ENCODE measurements around the gene DNAJC28. TPM values are rescaled to one million over a fixed set of nuclear protein-coding genes. Genes with fewer than 3 reads are reported as not detected.

Gene DNAJC28
- total RNA-seq, 2 donors from 2014 or later: 3.9 to 5.8 TPM

DNA sequence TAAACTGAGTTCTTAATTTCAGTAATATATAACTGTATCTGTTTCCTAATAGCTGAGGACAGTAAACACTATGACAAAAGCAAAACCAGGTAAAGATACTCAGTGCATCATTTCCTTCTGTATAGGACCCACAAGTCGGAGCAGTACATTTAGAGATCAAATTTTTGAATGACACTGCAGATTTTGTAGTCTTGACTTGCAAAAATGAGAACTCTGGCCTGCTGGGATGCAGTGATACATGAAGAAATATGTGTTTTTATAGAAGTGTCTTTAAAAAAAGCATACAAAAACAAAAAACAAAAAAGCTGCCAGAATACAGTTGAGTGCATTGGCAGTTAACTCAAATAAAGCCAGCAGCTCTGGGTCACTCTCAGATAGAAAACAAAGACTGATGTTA is 31.4 kb upstream of the DNAJC28 start:
- WGBS, 2 experiments (ENCODE audit: insufficient coverage in 1 of 2, insufficient read length in 1 of 2): 96% methylated on average over 1 of the region's 1 CpG; no CpG with 5 or more reads in 1 of the 2 experiments
- Mint-ChIP-seq H3K36me3 (ENCODE audit: low read depth) (peaks cover 65% of the 10 kb centered on the region), H3K9me3 (no peaks in the 10 kb centered on the region), H3K4me1 (no peaks in the 10 kb centered on the region), H3K27me3 (ENCODE audit: insufficient read depth) (no peaks in the 10 kb centered on the region), H3K4me3 (no peak overlapping the region), H3K27ac (no peak overlapping the region)
- H3K36me3 ChIP-seq (ENCODE audit: control insufficient read depth, insufficient read depth, low read length): peaks cover 92% of the 10 kb centered on the region
- no peak overlapping the region for H3K4me3 ChIP-seq (ENCODE audit: low read length)
- no peaks in the 10 kb centered on the region for H3K27me3 ChIP-seq (ENCODE audit: control insufficient read depth, insufficient read depth, low read length, poor library complexity, severe bottlenecking)
- DNase-seq: no peak
- H3K4me1 ChIP-seq (ENCODE audit: control insufficient read depth, insufficient read depth, low read length): no peaks in the 10 kb centered on the region
- TF ChIP-seq CTCF (conservative IDR thresholded peaks at IDR 0.05): no peak
- H3K27ac ChIP-seq (ENCODE audit: low read depth, low read length): no peak overlapping the region
- no peaks in the 10 kb centered on the region for H3K9me3 ChIP-seq (ENCODE audit: control insufficient read depth, low read length)
- H3K9ac ChIP-seq (ENCODE audit: extremely low read depth, low read length, poor library complexity, severe bottlenecking): no peak overlapping the region

GRCh38 chr21:33522297-33522952 is 30.9 kb upstream of the DNAJC28 start:
- Histone ChIP-seq H3K36me3 (ENCODE audit: control insufficient read depth, insufficient read depth, low read length) (peaks cover 92% of the 10 kb centered on the region), H3K27ac (ENCODE audit: low read depth, low read length) (no peak overlapping the region), H3K4me1 (ENCODE audit: control insufficient read depth, insufficient read depth, low read length) (no peaks in the 10 kb centered on the region), H3K9ac (ENCODE audit: extremely low read depth, low read length, poor library complexity, severe bottlenecking) (no peak overlapping the region), H3K27me3 (ENCODE audit: control insufficient read depth, insufficient read depth, low read length, poor library complexity, severe bottlenecking) (no peaks in the 10 kb centered on the region), H3K4me3 (ENCODE audit: low read length) (no peak overlapping the region), H3K9me3 (ENCODE audit: control insufficient read depth, low read length) (no peaks in the 10 kb centered on the region)
- DNase-seq: no peak
- Mint-ChIP-seq H3K27ac (no peak overlapping the region), H3K4me1 (no peaks in the 10 kb centered on the region), H3K27me3 (ENCODE audit: insufficient read depth) (no peaks in the 10 kb centered on the region), H3K9me3 (no peaks in the 10 kb centered on the region), H3K4me3 (no peak overlapping the region), H3K36me3 (ENCODE audit: low read depth) (peaks cover 63% of the 10 kb centered on the region)
- no peak for TF ChIP-seq CTCF (conservative IDR thresholded peaks at IDR 0.05)
- WGBS, 2 experiments (ENCODE audit: insufficient coverage in 1 of 2, insufficient read length in 1 of 2): 91 to 100% methylated on average over 1 to 3 of the region's 5 CpGs

DNA sequence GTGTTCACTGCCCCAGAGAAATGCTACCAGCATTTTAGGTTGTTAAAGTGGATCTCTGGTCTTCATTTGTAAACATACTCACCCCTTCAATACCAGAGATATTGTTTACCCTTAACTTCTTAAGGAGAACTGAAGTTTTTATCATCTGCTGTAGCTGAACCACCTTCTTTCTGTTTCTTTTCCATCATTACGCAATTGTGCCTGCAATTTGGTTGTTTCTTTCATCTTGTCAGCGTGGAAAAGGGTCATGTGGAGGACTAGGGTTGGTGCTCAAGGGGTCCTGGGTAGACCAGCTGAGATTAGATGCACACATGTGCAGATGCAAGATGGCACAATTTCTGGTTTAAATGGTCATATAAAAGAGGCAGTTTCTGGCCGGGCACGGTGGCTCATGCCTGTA is 27.4 kb upstream of the DNAJC28 start:
- H3K27me3 ChIP-seq (ENCODE audit: control insufficient read depth, insufficient read depth, low read length, poor library complexity, severe bottlenecking): no peaks in the 10 kb centered on the region
- H3K9me3 ChIP-seq (ENCODE audit: control insufficient read depth, low read length): no peaks in the 10 kb centered on the region
- Mint-ChIP-seq H3K36me3 (ENCODE audit: low read depth) (peaks cover 66% of the 10 kb centered on the region), H3K4me3 (no peak overlapping the region), H3K27me3 (ENCODE audit: insufficient read depth) (no peaks in the 10 kb centered on the region), H3K9me3 (no peaks in the 10 kb centered on the region), H3K27ac (no peak overlapping the region), H3K4me1 (no peaks in the 10 kb centered on the region)
- H3K36me3 ChIP-seq (ENCODE audit: control insufficient read depth, insufficient read depth, low read length): peaks cover 91% of the 10 kb centered on the region
- 83 to 98% methylated on average over 3 to 4 of the region's 4 CpGs for WGBS, 2 experiments (ENCODE audit: insufficient coverage in 1 of 2, insufficient read length in 1 of 2)
- no peak overlapping the region for H3K27ac ChIP-seq (ENCODE audit: low read depth, low read length)
- no peak overlapping the region for H3K4me3 ChIP-seq (ENCODE audit: low read length)
- TF ChIP-seq CTCF (conservative IDR thresholded peaks at IDR 0.05): no peak
- H3K9ac ChIP-seq (ENCODE audit: extremely low read depth, low read length, poor library complexity, severe bottlenecking): no peak overlapping the region
- H3K4me1 ChIP-seq (ENCODE audit: control insufficient read depth, insufficient read depth, low read length): no peaks in the 10 kb centered on the region
- no peak for DNase-seq

Measured in endodermal cell (in vitro differentiated cells).